Lung (tissue), 12 donors: ENCODE measurements around the gene GSC. TPM values are rescaled to one million over a fixed set of nuclear protein-coding genes. Genes with fewer than 3 reads are reported as not detected.

Experiments used
- ATAC-seq: fragments of 200-7000 bp; cut with Tn5 transposase; one replicate; pipeline ENCODE4 v1.9.1; 2020; ENCODE audit warnings: moderate number of reproducible peaks; ENCODE audit not compliant: insufficient read depth, low FRiP score
- DNase-seq, 3 donors: peaks; one replicate each; pipeline ENCODE4 v3.0.0-alpha.2; 2013 to 2017
- H3K27ac ChIP-seq, 2 donors: one replicate each; pipeline ENCODE4 v1.5.1; 2013; ENCODE audit warnings: mild to moderate bottlenecking in 2 of 2, moderate library complexity in 2 of 2, control low read depth in 1 of 2, inconsistent platforms in 1 of 2, low read depth in 1 of 2, low read length in 1 of 2
- H3K27me3 ChIP-seq, 3 donors: one replicate each; pipeline ENCODE4 v1.5.1; 2013; ENCODE audit warnings: low read length in 2 of 3; ENCODE audit not compliant: control insufficient read depth in 3 of 3, insufficient read depth in 3 of 3
- H3K36me3 ChIP-seq, 4 donors: one replicate each; pipeline ENCODE4 v1.5.1; 2013; ENCODE audit warnings: low read length in 4 of 4, mild to moderate bottlenecking in 1 of 4, moderate library complexity in 1 of 4; ENCODE audit not compliant: control insufficient read depth in 4 of 4, insufficient read depth in 4 of 4
- H3K4me1 ChIP-seq, 5 donors: one replicate each; pipeline ENCODE4 v1.5.1; 2013; ENCODE audit warnings: low read length in 5 of 5, mild to moderate bottlenecking in 2 of 5, moderate library complexity in 1 of 5; ENCODE audit not compliant: control insufficient read depth in 5 of 5, insufficient read depth in 5 of 5
- H3K4me3 ChIP-seq: one replicate; pipeline ENCODE4 v1.5.1; 2013; ENCODE audit warnings: mild to moderate bottlenecking, control low read depth, moderate library complexity
- H3K9ac ChIP-seq, 2 donors: one replicate each; pipeline ENCODE4 v1.5.1; 2013; ENCODE audit warnings: low read length in 2 of 2, control low read depth in 1 of 2; ENCODE audit not compliant: insufficient read depth in 1 of 2
- H3K9me3 ChIP-seq, 4 donors: one replicate each; pipeline ENCODE4 v1.5.1; 2013; ENCODE audit warnings: low read length in 3 of 4, mild to moderate bottlenecking in 1 of 4, moderate library complexity in 1 of 4; ENCODE audit not compliant: control insufficient read depth in 4 of 4, insufficient read depth in 3 of 4
- WGBS, 2 donors: extraction: QIAGEN DNeasy Blood & Tissue Kit; methylation state at CpG; one replicate each; pipeline ENCODE4 v1.1.7; 2013; 5-methylcytosine and 5-hydroxymethylcytosine counted together
- polyA plus RNA-seq, 2 donors: library from polyadenylated mRNA; stranded (reverse); fragments of 200-250 nt; gene quantifications; one replicate each; pipeline ENCODE4 v1.2.1, GENCODE V29; 2013
- total RNA-seq, 2 donors: library from RNA; depleted of rRNA in 1 of 2; stranded (reverse); fragments of >200 nt in 1 of 2; gene quantifications; one replicate each; pipeline ENCODE4 v1.2.1, GENCODE V29; 2014 to 2021
- TF ChIP-seq, protein P1 (sequence below): IDR thresholded peaks from 2 replicates; pipeline ENCODE4 v1.5.1; 2012; ENCODE audit warnings: mild to moderate bottlenecking; ENCODE audit errors: control extremely low read depth, extremely low read depth
- donor health status: control.
- donor health status: control.
- donor health status: Bipolar disorder and iron deficiency.
- donor health status: healthy.
- donor health status: DM: yes; HTN: yes; CAD: no.

The GSC gene
- total and polyA plus RNA-seq, 4 donors, result 0.03 to 0.21 (median 0.08) TPM; not detected in 1

DNA sequence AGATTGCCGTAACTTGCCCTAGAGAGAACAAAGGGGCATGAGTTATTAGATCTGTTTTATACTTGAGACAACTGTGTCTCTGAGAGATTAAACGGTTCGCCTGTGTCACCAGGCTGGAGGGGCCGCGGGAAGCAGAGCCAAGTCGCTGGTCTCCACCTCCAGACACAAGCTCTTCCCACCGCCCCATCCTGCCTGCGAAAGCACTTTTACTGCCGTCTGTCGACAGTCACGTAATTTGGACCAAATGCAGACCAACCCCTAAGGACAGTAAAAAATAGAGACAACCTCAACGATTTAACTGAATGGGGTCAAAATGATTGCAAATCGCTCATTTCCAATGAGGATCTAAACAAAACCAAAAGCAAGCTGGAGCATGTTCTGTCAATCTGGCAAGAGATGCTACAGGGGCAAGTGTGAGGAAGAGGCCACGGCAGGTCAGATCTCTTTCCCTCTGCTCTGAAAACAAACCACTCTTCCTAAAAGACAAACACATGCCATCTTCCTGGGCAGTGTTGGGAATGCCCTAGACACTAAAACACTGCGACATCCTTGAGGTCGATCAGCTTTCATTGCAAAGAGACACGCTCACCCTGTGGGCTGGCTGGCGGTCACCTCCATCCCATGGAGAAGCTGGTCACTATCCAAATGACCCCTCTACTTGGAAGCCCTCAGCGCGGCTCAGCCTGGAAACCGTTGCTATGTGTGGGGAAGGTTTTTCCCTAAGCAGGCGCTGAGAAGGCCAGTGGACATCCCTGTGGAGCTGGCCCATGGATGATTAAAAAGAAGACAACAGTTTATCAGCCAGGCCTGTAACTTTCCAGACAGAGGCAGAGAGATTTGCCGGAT lies 17.1 kb downstream of the GSC start:
- Histone ChIP-seq H3K27ac (no peak overlapping the region), H3K27me3 (peaks cover 0 to 2% (median 0%) of the 10 kb centered on the region in 3 donors), H3K4me3 (no peak overlapping the region), H3K4me1 (no peaks in the 10 kb centered on the region), H3K9me3 (no peaks in the 10 kb centered on the region), H3K36me3 (no peaks in the 10 kb centered on the region), H3K9ac (no peak overlapping the region)
- no peak for ATAC-seq
- TF ChIP-seq, protein P1, sequence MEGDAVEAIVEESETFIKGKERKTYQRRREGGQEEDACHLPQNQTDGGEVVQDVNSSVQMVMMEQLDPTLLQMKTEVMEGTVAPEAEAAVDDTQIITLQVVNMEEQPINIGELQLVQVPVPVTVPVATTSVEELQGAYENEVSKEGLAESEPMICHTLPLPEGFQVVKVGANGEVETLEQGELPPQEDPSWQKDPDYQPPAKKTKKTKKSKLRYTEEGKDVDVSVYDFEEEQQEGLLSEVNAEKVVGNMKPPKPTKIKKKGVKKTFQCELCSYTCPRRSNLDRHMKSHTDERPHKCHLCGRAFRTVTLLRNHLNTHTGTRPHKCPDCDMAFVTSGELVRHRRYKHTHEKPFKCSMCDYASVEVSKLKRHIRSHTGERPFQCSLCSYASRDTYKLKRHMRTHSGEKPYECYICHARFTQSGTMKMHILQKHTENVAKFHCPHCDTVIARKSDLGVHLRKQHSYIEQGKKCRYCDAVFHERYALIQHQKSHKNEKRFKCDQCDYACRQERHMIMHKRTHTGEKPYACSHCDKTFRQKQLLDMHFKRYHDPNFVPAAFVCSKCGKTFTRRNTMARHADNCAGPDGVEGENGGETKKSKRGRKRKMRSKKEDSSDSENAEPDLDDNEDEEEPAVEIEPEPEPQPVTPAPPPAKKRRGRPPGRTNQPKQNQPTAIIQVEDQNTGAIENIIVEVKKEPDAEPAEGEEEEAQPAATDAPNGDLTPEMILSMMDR, result no peak
- 69 to 74% methylated on average over 23 of the region's 23 CpGs for whole genome bisulfite sequencing, 2 donors
- DNase-seq, result peak in 1 of 3 donors; percentile 2

DNA sequence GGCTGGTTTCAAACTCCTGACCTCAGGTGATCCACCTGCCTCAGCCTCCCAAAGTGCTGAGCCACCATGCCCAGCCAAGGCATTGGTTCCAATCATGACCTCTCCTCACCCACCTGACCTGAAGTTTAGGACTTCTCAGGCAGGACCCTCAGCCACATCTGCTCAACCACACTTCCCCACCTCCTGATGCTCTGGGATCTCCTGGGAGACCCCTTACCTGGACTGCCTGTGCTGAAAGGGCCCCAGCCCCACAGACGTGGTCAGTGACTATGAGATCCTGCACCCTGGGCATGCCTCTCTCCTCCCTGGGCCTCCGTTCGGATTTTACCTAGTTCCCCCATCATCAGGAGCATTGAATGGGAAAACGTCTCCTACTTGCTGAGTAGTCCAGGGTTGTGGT lies 18.0 kb downstream of the GSC start:
- DNase-seq, result no peak
- no peaks in the 10 kb centered on the region for H3K27me3 ChIP-seq
- 65 to 71% methylated on average over 4 of the region's 4 CpGs for WGBS, 2 donors

DNA sequence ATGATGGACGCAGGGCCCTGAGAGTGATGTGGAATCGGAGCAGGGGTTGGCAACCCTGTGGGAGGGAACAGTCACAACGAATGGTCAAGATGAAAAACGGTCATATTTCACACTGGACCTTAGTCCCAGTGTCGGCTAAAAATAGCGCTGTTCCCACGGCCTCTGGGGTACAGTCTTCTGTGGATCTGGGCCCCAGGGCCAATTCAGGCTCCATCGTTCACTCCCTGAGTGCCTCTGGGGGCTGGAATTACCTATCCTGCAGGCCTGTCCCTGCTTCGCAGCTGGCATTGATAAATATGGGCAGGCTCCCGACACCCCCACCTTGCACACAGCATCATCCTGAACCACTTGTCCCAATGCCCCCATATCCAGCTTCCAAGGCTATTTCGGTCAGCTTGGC lies 18.6 kb downstream of the GSC start:
- WGBS, 2 donors, result 77 to 79% methylated on average over 11 of the region's 11 CpGs

More for the DNA sequence above, 18.0 kb downstream of the GSC start:
- TF ChIP-seq, protein P1, result no peak
- Histone ChIP-seq H3K9me3 (no peaks in the 10 kb centered on the region), H3K9ac (no peak overlapping the region), H3K36me3 (no peaks in the 10 kb centered on the region), H3K4me3 (no peak overlapping the region), H3K4me1 (no peaks in the 10 kb centered on the region), H3K27ac (no peak overlapping the region)
- no peak for ATAC-seq

More for the DNA sequence above, 18.6 kb downstream of the GSC start:
- DNase-seq, result no peak
- Histone ChIP-seq H3K4me3 (no peak overlapping the region), H3K9me3 (no peaks in the 10 kb centered on the region), H3K4me1 (no peaks in the 10 kb centered on the region), H3K9ac (no peak overlapping the region), H3K27ac (no peak overlapping the region), H3K36me3 (no peaks in the 10 kb centered on the region), H3K27me3 (no peaks in the 10 kb centered on the region)
- TF ChIP-seq, protein P1, result no peak
- no peak for ATAC-seq
